Transverse colon (tissue), 4 donors: ENCODE data around the gene MYB. TPM values are rescaled to one million over a fixed set of nuclear protein-coding genes. Genes with fewer than 3 reads are reported as not detected.
A peak's percentile ranks its signal among the peaks of the same experiment; 100 is the strongest.
"Not testable (repeated sequence)": the region's sequence is repeated elsewhere in the genome, so short reads cannot be mapped to it uniquely, and the experiment has no call there.

Experiments used
- DNase-seq: peaks from one replicate; pipeline ENCODE4 v3.0.0-alpha.2; 2019
- H3K27ac ChIP-seq, 4 donors: fragments of 200-600 bp; sonication (generic); 2 replicates each; pipeline ENCODE4 v1.5.1; 2016 to 2018; ENCODE audit warnings: inconsistent platforms in 4 of 4
- H3K27me3 ChIP-seq: fragments of 200-600 bp; sonication (generic); 2 replicates; pipeline ENCODE4 v1.5.1; 2017; ENCODE audit warnings: inconsistent platforms
- H3K36me3 ChIP-seq, 4 donors: fragments of 200-600 bp; sonication (generic); 2 replicates each; pipeline ENCODE4 v1.5.1; 2017 to 2019; ENCODE audit warnings: inconsistent platforms in 4 of 4
- H3K4me1 ChIP-seq, 4 donors: fragments of 200-600 bp; sonication (generic); 2 replicates each; pipeline ENCODE4 v1.5.1; 2017 to 2020; ENCODE audit warnings: inconsistent platforms in 4 of 4
- H3K4me3 ChIP-seq, 4 donors: fragments of 200-600 bp; sonication (generic); 1 replicate in 1 of 4; 2 replicates in 3 of 4; pipeline versions ENCODE4 v1.5.1 to v1.6.1; 2017 to 2019; ENCODE audit warnings: inconsistent platforms in 4 of 4
- H3K9me3 ChIP-seq, 2 donors: fragments of 200-600 bp; sonication (generic); 2 replicates each; pipeline ENCODE4 v1.5.1; 2017 to 2019; ENCODE audit warnings: inconsistent platforms in 2 of 2
- CTCF ChIP-seq, 5 experiments: fragments of 200-600 bp in 3 of 5; fragments of 450-650 bp in 2 of 5; sonication (generic) in 3 of 5; IDR thresholded peaks; 1 replicate in 2 of 5; 2 replicates in 3 of 5; pipeline ENCODE4 v1.5.1; 2016 to 2017; ENCODE audit warnings: antibody characterized with exemption in 5 of 5, inconsistent platforms in 3 of 5, mild to moderate bottlenecking in 2 of 5, moderate library complexity in 1 of 5
- EP300 ChIP-seq: sonication (generic); formaldehyde crosslinking; IDR thresholded peaks from one replicate; pipeline ENCODE4 v1.6.1; 2017; ENCODE audit warnings: antibody characterized with exemption, low read depth
- POLR2A ChIP-seq: fragments of 450-650 bp; IDR thresholded peaks from one replicate; pipeline ENCODE4 v1.6.1; 2016; ENCODE audit warnings: antibody characterized with exemption, mild to moderate bottlenecking, moderate library complexity
- POLR2AphosphoS5 ChIP-seq, 3 donors: sonication (generic); formaldehyde crosslinking; IDR thresholded peaks; one replicate each; pipeline ENCODE4 v1.6.1; 2016; ENCODE audit warnings: antibody characterized with exemption in 3 of 3
- WGBS, 2 donors: methylation state at CpG; one replicate each; pipeline ENCODE4 v1.1.5; 2018; ENCODE audit warnings: low coverage in 1 of 2; 5-methylcytosine and 5-hydroxymethylcytosine counted together
- in situ Hi-C, 4 donors: fragments of 200-750 bp; cut with MboI; loops; one replicate each; pipeline versions ENCODE4 v1.15.0 to v1.15.1; 2017; ENCODE audit warnings: low sequenced_read_pairs in 3 of 4, low pct_ligation_motif_present in 1 of 4, low pct_unique_long_range_greater_than_20kb in 1 of 4
- intact Hi-C: fragments of 100-400 bp; cut with DNase I; formaldehyde crosslinking; loops from one replicate; pipeline ENCODE4 v1.15.1; 2023; ENCODE audit warnings: low total_unique reads
- total RNA-seq, 4 donors: library from RNA; depleted of rRNA; stranded (reverse); fragments of >200 nt; gene quantifications; one replicate each; pipeline ENCODE4 v1.1.0, GENCODE V29; 2016

MYB gene
- total RNA-seq, 4 donors from 2014 or later: 20.9 to 64.1 (median 46.6) TPM

- H3K27ac ChIP-seq: no peak overlapping the region
- H3K36me3 ChIP-seq: no peaks in the 10 kb centered on the region
- intact Hi-C loops (no loop called here), in situ Hi-C loops (no loop called here)
- no peak for DNase-seq
- 60 to 69% methylated on average over 3 of the region's 3 CpGs for WGBS, 2 donors
- H3K9me3 ChIP-seq: no peaks in the 10 kb centered on the region
- no peak overlapping the region for H3K4me3 ChIP-seq
- no peaks in the 10 kb centered on the region for H3K27me3 ChIP-seq
- TF ChIP-seq POLR2A (no peak), EP300 (no peak), CTCF (IDR thresholded peaks at IDR 0.05) (no peak), POLR2AphosphoS5 (IDR thresholded peaks at IDR 0.05) (no peak)
- H3K4me1 ChIP-seq: no peaks in the 10 kb centered on the region
Measured at GRCh38 chr6:135159531-135159930, 21.6 kb upstream of the MYB start.

- H3K36me3 ChIP-seq: no peaks in the 10 kb centered on the region
- no peak for DNase-seq
- 86 to 87% methylated on average over 1 to 3 of the region's 3 CpGs for WGBS, 2 donors
- H3K27ac ChIP-seq: no peak overlapping the region
- no peak for TF ChIP-seq POLR2A
- TF ChIP-seq POLR2AphosphoS5 (IDR thresholded peaks at IDR 0.05): no peak
- TF ChIP-seq EP300: no peak
- no peak for TF ChIP-seq CTCF (IDR thresholded peaks at IDR 0.05)
- no peaks in the 10 kb centered on the region for H3K9me3 ChIP-seq
- no peaks in the 10 kb centered on the region for H3K4me1 ChIP-seq
- H3K4me3 ChIP-seq: no peak overlapping the region
- in situ Hi-C loops (no loop called here), intact Hi-C loops (no loop called here)
- H3K27me3 ChIP-seq: no peaks in the 10 kb centered on the region
Measured at GRCh38 chr6:135161411-135162395, 19.4 kb upstream of the MYB start.

GRCh38 chr6:135162678-135163439 lies 18.2 kb upstream of the MYB start:
- TF ChIP-seq EP300 (no peak), POLR2AphosphoS5 (IDR thresholded peaks at IDR 0.05) (no peak), CTCF (IDR thresholded peaks at IDR 0.05) (peak; percentile 33 to 68 (median 58)), POLR2A (no peak)
- no peaks in the 10 kb centered on the region for H3K9me3 ChIP-seq
- H3K27me3 ChIP-seq: no peaks in the 10 kb centered on the region
- no peaks in the 10 kb centered on the region for H3K4me1 ChIP-seq
- no peaks in the 10 kb centered on the region for H3K36me3 ChIP-seq
- in situ Hi-C loops (no loop called here), intact Hi-C loops (no loop called here)
- peak; percentile 49 for DNase-seq
- no peak overlapping the region for H3K27ac ChIP-seq
- 55 to 64% methylated on average over 7 to 10 of the region's 10 CpGs for WGBS, 2 donors
- H3K4me3 ChIP-seq: no peak overlapping the region

- no peaks in the 10 kb centered on the region for H3K9me3 ChIP-seq
- DNase-seq: no peak
- no peak overlapping the region for H3K27ac ChIP-seq
- no peaks in the 10 kb centered on the region for H3K27me3 ChIP-seq
- H3K4me3 ChIP-seq: no peak overlapping the region
- TF ChIP-seq POLR2AphosphoS5 (IDR thresholded peaks at IDR 0.05): no peak
- no peak for TF ChIP-seq CTCF (IDR thresholded peaks at IDR 0.05)
- no peak for TF ChIP-seq POLR2A
- TF ChIP-seq EP300: no peak
- in situ Hi-C loops: no loop called here
- H3K36me3 ChIP-seq: no peaks in the 10 kb centered on the region
- no peaks in the 10 kb centered on the region for H3K4me1 ChIP-seq
- intact Hi-C loops: no loop called here
- 62% methylated on average over 3 of the region's 3 CpGs; no CpG with 5 or more reads in 1 of the 2 donors for WGBS, 2 donors
Measured at GRCh38 chr6:135163440-135163738, 17.7 kb upstream of the MYB start.

GRCh38 chr6:135164387-135164786 lies 16.7 kb upstream of the MYB start:
- intact Hi-C loops, H3K27me3 ChIP-seq, H3K36me3 ChIP-seq, DNase-seq, H3K27ac ChIP-seq, in situ Hi-C loops, H3K4me1 ChIP-seq, H3K4me3 ChIP-seq, H3K9me3 ChIP-seq: not testable (repeated sequence)
- 84% methylated on average over 5 to 6 of the region's 6 CpGs for WGBS, 2 donors
